GM12878 (cell line): ENCODE measurements around the gene SPEG. TPM values are rescaled to one million over a fixed set of nuclear protein-coding genes. Genes with fewer than 3 reads are reported as not detected.

Source experiments
- ATAC-seq: fragments of 200-7000 bp; cut with Tn5 transposase; 3 replicates; pipeline ENCODE4 v1.9.1; 2020; ENCODE audit warnings: mild to moderate bottlenecking, moderate library complexity
- BruUV-seq: library from RNA; stranded (reverse); fragments of 400-500 nt; replicated peaks from 2 replicates; lab custom pipeline; 2021; lab: Mats Ljungman, UMichigan
- CTCF ChIA-PET: fragments of 300-600 bp; sonication (Branson Sonifier 250); formaldehyde crosslinking; extraction: SDS; loops from one replicate; lab custom pipeline; 2021; ENCODE audit warnings: inconsistent platforms; lab: Yijun Ruan, JAX
- POLR2A ChIA-PET: fragments of 350-600 bp; formaldehyde crosslinking; extraction: SDS; loops from one replicate; lab custom pipeline; 2021; ENCODE audit warnings: inconsistent platforms; lab: Charles Lee
- RAD21 ChIA-PET: fragments of 300-600 bp; sonication (Branson Sonifier 250); formaldehyde crosslinking; loops from one replicate; lab custom pipeline; 2023; ENCODE audit warnings: antibody characterized with exemption; ENCODE audit not compliant: unreplicated experiment; lab: Charles Lee
- SMC1A ChIA-PET: fragments of 300-600 bp; sonication (Branson Sonifier 250); formaldehyde crosslinking; loops from one replicate; lab custom pipeline; 2023; ENCODE audit not compliant: unreplicated experiment, uncharacterized antibody; lab: Charles Lee
- DNase-seq: peaks from one replicate; pipeline ENCODE4 v3.0.0-alpha.2; 2011; ENCODE audit warnings: low read depth, low spot score
- FAIRE-seq: peaks from 3 replicates; lab custom pipeline; 2011; peaks lifted over from hg19 to GRCh38; lab: Jason Lieb, UNC
- H2AFZ ChIP-seq: 2 replicates; pipeline ENCODE4 v1.6.0; 2011; ENCODE audit warnings: low read depth, low read length, control low read depth; ENCODE audit not compliant: control insufficient read depth
- H3K27ac ChIP-seq: 2 replicates; pipeline ENCODE4 v1.5.1; 2011; ENCODE audit warnings: control low read depth; ENCODE audit not compliant: control insufficient read depth, insufficient read depth
- H3K27me3 ChIP-seq, 2 experiments: replicated peaks in 1 of 2; 2 replicates each; pipeline versions ENCODE4 v1.6.0 to v1.6.1; 2011; ENCODE audit warnings: low read length in 1 of 2; ENCODE audit not compliant: control insufficient read depth in 2 of 2, insufficient read depth in 2 of 2
- H3K36me3 ChIP-seq, 2 experiments: 2 replicates each; pipeline ENCODE4 v1.5.1; 2011; ENCODE audit warnings: low read length in 1 of 2; ENCODE audit not compliant: control insufficient read depth in 2 of 2, insufficient read depth in 2 of 2
- H3K4me1 ChIP-seq: 2 replicates; pipeline ENCODE4 v1.6.1; 2011; ENCODE audit warnings: mild to moderate bottlenecking, low read length, moderate library complexity, mixed read lengths; ENCODE audit not compliant: control insufficient read depth, insufficient read depth
- H3K4me2 ChIP-seq: 2 replicates; pipeline ENCODE4 v1.6.0; 2011; ENCODE audit warnings: control low read depth; ENCODE audit not compliant: control insufficient read depth, insufficient read depth
- H3K4me3 ChIP-seq: fragments of 200-600 bp; sonication (generic); 2 replicates; pipeline ENCODE4 v1.5.1; 2016
- H3K79me2 ChIP-seq: 2 replicates; pipeline ENCODE4 v1.6.0; 2011; ENCODE audit warnings: low read length; ENCODE audit not compliant: control insufficient read depth, insufficient read depth
- H3K9ac ChIP-seq: 2 replicates; pipeline ENCODE4 v1.8.0; 2011; ENCODE audit warnings: low read length, control low read depth, mixed read lengths; ENCODE audit not compliant: control insufficient read depth, insufficient read depth
- H3K9me3 ChIP-seq: replicated peaks from 3 replicates; pipeline ENCODE4 v1.5.1; 2011; ENCODE audit warnings: mild to moderate bottlenecking, low read length; ENCODE audit not compliant: control insufficient read depth, insufficient read depth
- H4K20me1 ChIP-seq: 2 replicates; pipeline ENCODE4 v1.6.0; 2011; ENCODE audit not compliant: control insufficient read depth, insufficient read depth
- ATF3 ChIP-seq: IDR thresholded peaks from 2 replicates; pipeline ENCODE4 v1.6.1; 2011; ENCODE audit warnings: low read depth, mild to moderate bottlenecking, low read length, moderate library complexity, borderline replicate concordance; ENCODE audit errors: extremely low read depth
- ESRRA ChIP-seq: IDR thresholded peaks from 2 replicates; pipeline ENCODE4 v1.6.1; 2012; ENCODE audit warnings: mild to moderate bottlenecking, low read length, improper control_type of control experiment
- FOS ChIP-seq: IDR thresholded peaks from 3 replicates; pipeline ENCODE4 v1.6.1; 2011; ENCODE audit warnings: borderline replicate concordance; ENCODE audit not compliant: insufficient read length; ENCODE audit errors: extremely low read depth
- HCFC1 ChIP-seq: fragments of 150-350 bp; IDR thresholded peaks from 2 replicates; pipeline ENCODE4 v1.6.1; 2014; ENCODE audit warnings: low read length
- PML ChIP-seq: IDR thresholded peaks from 2 replicates; pipeline ENCODE4 v1.6.1; 2012; ENCODE audit warnings: low read length, inconsistent platforms
- POLR2A ChIP-seq: IDR thresholded peaks from 2 replicates; pipeline ENCODE4 v1.6.1; 2011; ENCODE audit warnings: low read depth, mild to moderate bottlenecking, low read length
- POLR2AphosphoS5 ChIP-seq: IDR thresholded peaks from 2 replicates; pipeline ENCODE4 v1.6.1; 2011; ENCODE audit warnings: mild to moderate bottlenecking, low read length, inconsistent platforms
- RCOR1 ChIP-seq: conservative IDR thresholded peaks from 2 replicates; pipeline ENCODE4 v1.6.1; 2012; ENCODE audit warnings: low read depth, low read length, improper control_type of control experiment
- TBL1XR1 ChIP-seq: IDR thresholded peaks from 2 replicates; pipeline ENCODE4 v1.6.1; 2012; ENCODE audit warnings: low read depth, low read length, improper control_type of control experiment
- ZBTB40 ChIP-seq: fragments of 450-650 bp; IDR thresholded peaks from 2 replicates; pipeline ENCODE4 v1.6.1; 2016; ENCODE audit warnings: mild to moderate bottlenecking, moderate library complexity, borderline replicate concordance
- WGBS: methylation state at CpG from one replicate; pipeline ENCODE4 v1.1.6; 2016; ENCODE audit warnings: low lambda C conversion rate; ENCODE audit not compliant: insufficient replicate concordance, insufficient coverage; ENCODE audit errors: missing lambda C conversion rate; 5-methylcytosine and 5-hydroxymethylcytosine counted together
- in situ Hi-C: fragments of 300-500 bp; cut with MboI; formaldehyde crosslinking; loops from 9 replicates; pipeline ENCODE4 v1.14.3; 2018; ENCODE audit warnings: mixed read lengths
- intact Hi-C: fragments of 100-400 bp; cut with micrococcal nuclease; formaldehyde crosslinking; loops from one replicate; pipeline ENCODE4 v1.14.2; 2022; ENCODE audit not compliant: unreplicated experiment
- polyA plus RNA-seq, 11 experiments: library from polyadenylated mRNA; depleted of rRNA in 4 of 11; unstranded in 6 of 11; stranded (reverse) in 5 of 11; fragments of >200 nt; fragmentation: Nextera tagmentation in 4 of 11; fragmentation: Illumina TruSeq in 1 of 11; extraction: Ambion mirVana in 4 of 11; extraction: Trizol in 1 of 11; gene quantifications; 1 replicate in 1 of 11; 2 replicates in 10 of 11; pipeline versions ENCODE4 v1.2.1 to v1.2.3, GENCODE V29; 2011 to 2016; ENCODE audit warnings: inconsistent platforms in 2 of 11, missing spikeins in 2 of 11, low read depth in 1 of 11
- total RNA-seq, 4 experiments: library from RNA; depleted of rRNA in 3 of 4; stranded (reverse); fragments of >200 nt in 3 of 4; fragmentation: Illumina TruSeq in 1 of 4; extraction: Trizol in 1 of 4; gene quantifications; 2 replicates each; pipeline versions ENCODE4 v1.2.1 to v1.2.3, GENCODE V29; 2013 to 2021
- TF ChIP-seq, protein P1 (sequence below): IDR thresholded peaks from 2 replicates; pipeline ENCODE4 v1.6.1; 2012; ENCODE audit warnings: low read depth, low read length, improper control_type of control experiment

The SPEG gene
- total and polyA plus RNA-seq, 10 of the 15 experiments (the other 5 are each of a cell fraction or from before 2014, with no cell fraction given) = 0.03 to 0.28 TPM; not detected in 8

- Histone ChIP-seq H3K4me2 (no peak overlapping the region), H3K79me2 (no peaks in the 10 kb centered on the region), H3K27ac (no peak overlapping the region), H3K9ac (no peak overlapping the region), H2AFZ (no peak overlapping the region), H4K20me1 (no peaks in the 10 kb centered on the region), H3K36me3 (no peaks in the 10 kb centered on the region), H3K4me1 (no peaks in the 10 kb centered on the region), H3K27me3 (peaks cover 0 to 2% of the 10 kb centered on the region in 2 experiments; a peak in 2 of 4 replicates), H3K4me3 (no peak overlapping the region), H3K9me3 (no peaks in the 10 kb centered on the region)
- CTCF ChIA-PET = interaction anchor here (1.3 kb wide), 1 partner anchor 15 kb away, joined by 3 read pairs; no protein-coding TSS in a partner anchor
- intact Hi-C loops (no loop called here), in situ Hi-C loops (no loop called here)
- ATAC-seq = no peak
- TF ChIP-seq RCOR1 = no peak
- no peak for TF ChIP-seq PML
- no peak for TF ChIP-seq ESRRA
- no peak for TF ChIP-seq ZBTB40
- TF ChIP-seq TBL1XR1 = no peak
- no peak for TF ChIP-seq FOS
- TF ChIP-seq HCFC1 = no peak
- no peak for TF ChIP-seq POLR2A
- TF ChIP-seq, protein P1, sequence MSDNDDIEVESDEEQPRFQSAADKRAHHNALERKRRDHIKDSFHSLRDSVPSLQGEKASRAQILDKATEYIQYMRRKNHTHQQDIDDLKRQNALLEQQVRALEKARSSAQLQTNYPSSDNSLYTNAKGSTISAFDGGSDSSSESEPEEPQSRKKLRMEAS = no peak
- no peak for TF ChIP-seq ATF3
- TF ChIP-seq POLR2AphosphoS5 = no peak
- RAD21 ChIA-PET = no interaction called here
- 43% methylated on average over 12 of the region's 12 CpGs for WGBS
- SMC1A ChIA-PET = no interaction called here
- FAIRE-seq = no peak
- POLR2A ChIA-PET = no interaction called here
- no TSS peak for BruUV-seq
- no peak for DNase-seq
These were observed 15.7 kb upstream of the SPEG start for GRCh38 chr2:219419012-219419324.
